Measurements from ENCODE around the gene TAS2R4. TPM values are rescaled to one million over a fixed set of nuclear protein-coding genes. Genes with fewer than 3 reads are reported as not detected.

The TAS2R4 gene

Small RNAs within 50 kb of the gene (small RNA-seq; reads per million reads assigned to genes)
- gene RNU1-82P: not detected
